HG02588 (cell line): ENCODE data around the gene DAB2IP.

Experiments
- ATAC-seq: cut with Tn5 transposase; IDR thresholded peaks from one replicate; pipeline ENCODE4 v1.9.1; 2021; ENCODE audit warnings: mild to moderate bottlenecking, moderate library complexity; ENCODE audit not compliant: unreplicated experiment

The DAB2IP gene

DNA sequence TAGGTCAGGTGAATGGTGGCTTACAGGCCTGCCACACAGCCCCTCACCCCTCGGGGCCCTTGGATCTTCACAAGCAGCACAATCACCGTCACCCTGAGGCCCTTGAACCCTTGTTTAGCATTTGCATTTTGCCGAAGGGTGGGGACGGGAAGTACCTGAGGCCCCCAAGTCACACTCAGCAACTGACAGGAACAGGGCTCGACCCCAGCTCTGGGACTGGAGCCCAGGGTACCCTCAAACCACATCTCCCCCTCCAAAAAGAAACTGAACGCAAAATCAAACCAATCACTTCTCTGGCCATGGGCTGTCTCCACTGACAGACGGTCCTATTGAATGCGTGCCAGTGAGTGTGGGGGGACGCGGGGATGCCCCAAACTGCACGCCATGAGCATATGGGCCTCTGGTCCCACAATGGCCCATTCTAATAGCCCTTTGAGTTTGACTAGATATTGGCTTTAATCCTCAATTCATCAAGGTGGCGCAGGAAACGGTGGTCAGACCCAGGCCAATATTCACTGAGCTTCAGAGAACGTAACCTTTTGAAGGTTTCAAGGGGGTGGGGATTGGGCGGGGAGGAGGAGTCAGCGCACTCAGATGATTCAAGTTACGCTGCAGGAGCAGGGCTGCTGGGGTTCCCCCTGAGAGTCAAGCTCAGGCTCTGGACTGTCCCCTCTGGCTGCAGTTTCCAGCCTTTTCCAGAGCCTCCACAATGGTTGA, 176.0 kb downstream of the DAB2IP start:
- ATAC-seq: no peak

GRCh38 chr9:121830441-121831140, 179.2 kb downstream of the DAB2IP start:
- no peak for ATAC-seq

- no peak for ATAC-seq
Measured at GRCh38 chr9:121831869-121832268, 180.4 kb downstream of the DAB2IP start.

DNA sequence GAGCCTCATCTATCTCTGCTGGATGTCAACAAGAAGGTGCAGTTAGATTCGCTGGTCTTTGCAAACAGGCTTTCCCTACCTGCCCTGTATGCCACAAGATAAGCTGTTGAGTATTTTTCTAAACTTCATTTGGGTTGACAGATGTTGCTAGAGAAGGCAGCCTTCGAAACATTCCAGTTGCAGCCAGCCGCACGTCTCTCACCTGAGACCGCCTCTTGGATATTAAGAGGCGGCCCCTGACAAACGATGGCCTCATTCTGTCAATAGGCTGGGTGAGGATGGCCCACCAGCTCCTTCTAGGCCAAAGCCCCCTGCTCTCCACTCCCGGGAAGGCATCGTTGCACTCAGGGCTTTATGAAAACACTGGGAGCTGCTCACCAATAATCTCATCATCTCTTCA, 181.6 kb downstream of the DAB2IP start:
- no peak for ATAC-seq
